ENCODE data around the gene NDRG2. TPM values are rescaled to one million over a fixed set of nuclear protein-coding genes. Genes with fewer than 3 reads are reported as not detected.

Gene NDRG2
- total and polyA plus RNA-seq, 9 of the 15 experiments (the other 6 are each of a cell fraction or from before 2014, with no cell fraction given), result 10.1 to 105 (median 41.0) TPM

- no peak for FAIRE-seq
- H3K4me3 ChIP-seq, result no peak overlapping the region
Observed at GRCh38 chr14:21038441-21039422, 13.9 kb upstream of the NDRG2 start.

More at GRCh38 chr14:21038441-21039422, 13.9 kb upstream of the NDRG2 start:
- no peak overlapping the region for H3K4me2 ChIP-seq (ENCODE audit: insufficient read depth, low read length)
- ChIA-PET POLR2A (interaction anchor here (0.6 to 2.6 kb wide), 2 partner anchors 12 to 23 kb away, joined by 3 to 15 read pairs; no protein-coding TSS in a partner anchor), CTCF (ENCODE audit: low intra/inter-chr PET ratio) (interaction anchor here (0.9 to 2.8 kb wide), 3 partner anchors 24 to 181 kb away, joined by 3 to 33 read pairs (median 11); no protein-coding TSS in a partner anchor)
- TF ChIP-seq PATZ1 (CRISPR knock-in tag; IDR thresholded peaks at IDR 0.05; ENCODE audit: borderline replicate concordance) (no peak), ZBTB40 (IDR thresholded peaks at IDR 0.05) (no peak), ZBTB40 (CRISPR knock-in tag; IDR thresholded peaks at IDR 0.05) (no peak), ZNF124 (CRISPR knock-in tag; IDR thresholded peaks at IDR 0.05) (no peak), NR4A1 (CRISPR knock-in tag; IDR thresholded peaks at IDR 0.05) (no peak), NR4A1 (tag; IDR thresholded peaks at IDR 0.05) (no peak), NONO (IDR thresholded peaks at IDR 0.05; ENCODE audit: low read depth in 2 of 2, low read length in 1 of 2) (no peak), MAX (CRISPR knock-in tag; IDR thresholded peaks at IDR 0.05) (no peak)
- H3K79me2 ChIP-seq (ENCODE audit: control insufficient read depth, insufficient read depth, low read length), result no peaks in the 10 kb centered on the region
- peak; percentile 31 for ATAC-seq
- H3K9me3 ChIP-seq (replicated peaks; ENCODE audit: control insufficient read depth, insufficient read depth, low read depth, low read length), result no peaks in the 10 kb centered on the region
- H3K27me3 ChIP-seq (ENCODE audit: control insufficient read depth in 2 of 2, insufficient read depth in 2 of 2, low read length in 2 of 2), result no peaks in the 10 kb centered on the region
- H3K9me1 ChIP-seq (ENCODE audit: control insufficient read depth, insufficient read depth, low read length), result no peaks in the 10 kb centered on the region
- H3K27ac ChIP-seq (ENCODE audit: extremely low read depth, low read depth, low read length), result no peak overlapping the region
- H4K20me1 ChIP-seq (replicated peaks; ENCODE audit: control insufficient read depth, insufficient read depth, low read length), result no peaks in the 10 kb centered on the region
- no peak for DNase-seq (ENCODE audit: extremely low read depth in 1 of 4, low spot score in 3 of 4)
- H2AFZ ChIP-seq (ENCODE audit: low read depth, low read length), result peak overlapping the region; percentile 63
- H3K9ac ChIP-seq (ENCODE audit: insufficient read depth in 1 of 2, low read depth in 2 of 2, low read length in 2 of 2), result no peak overlapping the region
- WGBS (ENCODE audit: insufficient coverage, low coverage, missing lambda C conversion rate), result 26% methylated on average over 6 of the region's 10 CpGs
- no TSS peak for BruUV-seq (replicated peaks)
- intact Hi-C loops (cut with micrococcal nuclease), result loop anchor here (5.0 kb wide), 1 partner anchor 341 kb away; no protein-coding TSS in a partner anchor
- H3K4me1 ChIP-seq (replicated peaks in 1 of 2; ENCODE audit: control insufficient read depth in 2 of 2, insufficient read depth in 2 of 2, low read length in 2 of 2), result peaks cover 0 to 15% of the 10 kb centered on the region in 2 experiments; a peak in 4 of 5 replicates
- in situ Hi-C loops (cut with MboI), result no loop called here
- H3K36me3 ChIP-seq (ENCODE audit: control insufficient read depth, insufficient read depth, low read length), result no peaks in the 10 kb centered on the region

Data from K562 (cell line).